HCT116 (cell line): Measurements from ENCODE around the gene RBMS1. TPM values are rescaled to one million over a fixed set of nuclear protein-coding genes. Genes with fewer than 3 reads are reported as not detected.

Source experiments
- ATAC-seq: fragments of 200-7000 bp; cut with Tn5 transposase; 2 replicates; pipeline ENCODE4 v1.9.1; 2020; ENCODE audit warnings: mild to moderate bottlenecking, moderate library complexity
- BruUV-seq: library from RNA; stranded (reverse); fragments of 400-500 nt; replicated peaks from 2 replicates; lab custom pipeline; 2021; lab: Mats Ljungman, UMichigan
- CTCF ChIA-PET: fragments of 300-600 bp; sonication (Branson Sonifier 250); formaldehyde crosslinking; loops from one replicate; lab custom pipeline; 2021; ENCODE audit warnings: antibody characterized with exemption; lab: Charles Lee
- POLR2A ChIA-PET: fragments of 300-600, 350-600 bp; sonication (Branson Sonifier 250); formaldehyde crosslinking; loops from one replicate; lab custom pipeline; 2021; ENCODE audit warnings: antibody characterized with exemption; lab: Charles Lee
- RAD21 ChIA-PET, 2 experiments: fragments of 300-600 bp; sonication (Branson Sonifier 250); formaldehyde crosslinking; loops; one replicate each; lab custom pipeline; 2023; ENCODE audit warnings: low total read pairs in 2 of 2; ENCODE audit not compliant: uncharacterized antibody in 2 of 2, unreplicated experiment in 2 of 2, low non-redundant PET in 1 of 2; lab: Charles Lee
- DNase-seq: peaks from one replicate; pipeline ENCODE4 v3.0.0-alpha.2; 2010; ENCODE audit warnings: low read depth, low spot score
- H2AFZ ChIP-seq: fragments of 200-600 bp; shearing (Covaris generic), sonication (generic); 2 replicates; pipeline ENCODE4 v1.6.1; 2017; ENCODE audit warnings: low read depth, mixed run types, mixed read lengths, antibody characterized with exemption, low read length; ENCODE audit not compliant: poor library complexity, severe bottlenecking
- H3K27ac ChIP-seq: 2 replicates; pipeline ENCODE4 v1.5.1; 2012; ENCODE audit warnings: low read depth, low read length
- H3K27me3 ChIP-seq: fragments of 200-600 bp; sonication (generic); 2 replicates; pipeline ENCODE4 v1.6.1; 2016; ENCODE audit warnings: mixed run types, low read length, mixed read lengths; ENCODE audit not compliant: insufficient read depth
- H3K36me3 ChIP-seq, 2 experiments: fragments of 200-500 bp in 1 of 2; fragments of 200-600 bp in 1 of 2; sonication (Bioruptor generic) in 1 of 2; sonication (generic) in 1 of 2; 2 replicates each; pipeline versions ENCODE4 v1.5.1 to v1.6.1; 2014 to 2016; ENCODE audit warnings: low read length in 2 of 2, inconsistent platforms in 1 of 2, mixed read lengths in 1 of 2, mixed run types in 1 of 2; ENCODE audit not compliant: insufficient read depth in 2 of 2, control insufficient read depth in 1 of 2
- H3K4me1 ChIP-seq, 2 experiments: fragments of 200-600 bp in 1 of 2; sonication (generic) in 1 of 2; 2 replicates each; pipeline versions ENCODE4 v1.5.1 to v1.6.1; 2012 to 2017; ENCODE audit warnings: low read length in 2 of 2, inconsistent platforms in 1 of 2, mild to moderate bottlenecking in 1 of 2, mixed read lengths in 1 of 2, mixed run types in 1 of 2, moderate library complexity in 1 of 2; ENCODE audit not compliant: insufficient read depth in 2 of 2, control insufficient read depth in 1 of 2
- H3K4me2 ChIP-seq: fragments of 200-600 bp; sonication (generic); 2 replicates; pipeline ENCODE4 v1.6.1; 2017; ENCODE audit warnings: mixed run types, low read length, mixed read lengths
- H3K4me3 ChIP-seq, 2 experiments: fragments of 200-600 bp in 1 of 2; sonication (generic) in 1 of 2; replicated peaks in 1 of 2; 2 replicates each; pipeline ENCODE4 v1.5.1; 2011 to 2016; ENCODE audit warnings: low read length in 2 of 2, control low read depth in 1 of 2, low read depth in 1 of 2, mild to moderate bottlenecking in 1 of 2, mixed read lengths in 1 of 2, mixed run types in 1 of 2
- H3K79me2 ChIP-seq: fragments of 200-600 bp; sonication (generic); 2 replicates; pipeline ENCODE4 v1.6.1; 2017; ENCODE audit warnings: mild to moderate bottlenecking, mixed run types, low read length, moderate library complexity, mixed read lengths; ENCODE audit not compliant: insufficient read depth
- H3K9ac ChIP-seq: fragments of 200-600 bp; sonication (generic); 2 replicates; pipeline ENCODE4 v1.6.1; 2016; ENCODE audit warnings: low read length, mixed read lengths
- H3K9me2 ChIP-seq: fragments of 200-600 bp; sonication (generic), shearing (Covaris generic); 2 replicates; pipeline ENCODE4 v1.6.1; 2017; ENCODE audit warnings: mixed run types, mild to moderate bottlenecking, moderate library complexity; ENCODE audit not compliant: insufficient read depth
- H3K9me3 ChIP-seq, 2 experiments: fragments of 200-500 bp in 1 of 2; fragments of 200-600 bp in 1 of 2; sonication (Bioruptor generic) in 1 of 2; sonication (generic) in 1 of 2; 2 replicates each; pipeline ENCODE4 v1.6.1; 2014 to 2017; ENCODE audit warnings: low read length in 2 of 2, mixed read lengths in 2 of 2, inconsistent platforms in 1 of 2, low read depth in 1 of 2, mild to moderate bottlenecking in 1 of 2, mixed run types in 1 of 2, moderate library complexity in 1 of 2; ENCODE audit not compliant: control insufficient read depth in 1 of 2, insufficient read depth in 1 of 2
- H4K20me1 ChIP-seq: fragments of 200-600 bp; sonication (generic), shearing (Covaris generic); 2 replicates; pipeline ENCODE4 v1.6.1; 2017; ENCODE audit warnings: mixed run types, mild to moderate bottlenecking, moderate library complexity; ENCODE audit not compliant: insufficient read depth
- CEBPB ChIP-seq: IDR thresholded peaks from 2 replicates; pipeline ENCODE4 v1.6.1; 2012; ENCODE audit warnings: low read depth
- EGR1 ChIP-seq: IDR thresholded peaks from 2 replicates; pipeline ENCODE4 v1.6.1; 2012; ENCODE audit warnings: low read depth
- FOSL1 ChIP-seq: IDR thresholded peaks from 2 replicates; pipeline ENCODE4 v1.6.1; 2012; ENCODE audit warnings: low read depth
- JUND ChIP-seq: IDR thresholded peaks from 2 replicates; pipeline ENCODE4 v1.6.1; 2012
- POLR2A ChIP-seq: IDR thresholded peaks from 2 replicates; pipeline ENCODE4 v1.7.0; 2011; ENCODE audit warnings: borderline replicate concordance; ENCODE audit not compliant: insufficient read depth, insufficient read length; ENCODE audit errors: extremely low read depth
- RAD21 ChIP-seq: IDR thresholded peaks from 2 replicates; pipeline ENCODE4 v1.6.1; 2012; ENCODE audit warnings: low read depth, mild to moderate bottlenecking
- ZFX ChIP-seq: fragments of 450-650 bp; IDR thresholded peaks from 2 replicates; pipeline ENCODE4 v1.6.1; 2017
- intact Hi-C: fragments of 100-400 bp; cut with micrococcal nuclease; formaldehyde crosslinking; loops from 2 replicates; pipeline ENCODE4 v1.10.0; 2022
- total RNA-seq: library from RNA; stranded (reverse); gene quantifications from one replicate; pipeline ENCODE4 v1.2.1, GENCODE V29; 2021; ENCODE audit not compliant: unreplicated experiment
- TF ChIP-seq, protein P1 (sequence below): IDR thresholded peaks from 2 replicates; pipeline ENCODE4 v1.6.1; 2012; ENCODE audit warnings: low read depth
- TF ChIP-seq, protein P2 (sequence below): IDR thresholded peaks from 2 replicates; pipeline ENCODE4 v1.6.1; 2012

Gene RBMS1
- total RNA-seq, 1 experiment from 2014 or later, result 17.6 TPM

DNA sequence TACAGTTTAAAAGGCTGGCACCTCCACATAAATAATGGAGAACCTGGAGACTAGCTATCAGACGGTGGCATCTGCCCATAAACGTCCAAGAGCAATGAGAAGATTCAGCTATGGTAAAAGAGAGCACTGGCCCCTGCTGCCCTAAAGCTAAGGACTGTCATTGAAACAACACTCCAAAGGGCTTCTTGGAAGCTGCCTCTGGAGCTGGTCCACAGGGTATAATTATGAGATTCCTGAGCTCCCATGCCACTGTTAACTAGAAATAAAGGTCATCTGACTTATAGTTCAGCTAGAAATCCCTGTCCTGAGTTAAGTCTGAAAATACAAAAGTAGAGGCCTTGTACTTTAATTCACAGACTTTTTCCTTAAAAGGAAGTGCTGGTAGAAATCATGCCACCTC, 39.9 kb upstream of the RBMS1 start:
- H3K9me3 ChIP-seq, result no peaks in the 10 kb centered on the region
- no peaks in the 10 kb centered on the region for H3K36me3 ChIP-seq
- no peaks in the 10 kb centered on the region for H3K9me2 ChIP-seq
- H3K4me2 ChIP-seq, result no peak overlapping the region
- intact Hi-C loops, result no loop called here
- CTCF ChIA-PET, result no interaction called here
- H3K27me3 ChIP-seq, result no peaks in the 10 kb centered on the region
- H3K4me3 ChIP-seq, result no peak overlapping the region
- TF ChIP-seq CEBPB, result no peak
- no peak for TF ChIP-seq POLR2A
- TF ChIP-seq, protein P1, sequence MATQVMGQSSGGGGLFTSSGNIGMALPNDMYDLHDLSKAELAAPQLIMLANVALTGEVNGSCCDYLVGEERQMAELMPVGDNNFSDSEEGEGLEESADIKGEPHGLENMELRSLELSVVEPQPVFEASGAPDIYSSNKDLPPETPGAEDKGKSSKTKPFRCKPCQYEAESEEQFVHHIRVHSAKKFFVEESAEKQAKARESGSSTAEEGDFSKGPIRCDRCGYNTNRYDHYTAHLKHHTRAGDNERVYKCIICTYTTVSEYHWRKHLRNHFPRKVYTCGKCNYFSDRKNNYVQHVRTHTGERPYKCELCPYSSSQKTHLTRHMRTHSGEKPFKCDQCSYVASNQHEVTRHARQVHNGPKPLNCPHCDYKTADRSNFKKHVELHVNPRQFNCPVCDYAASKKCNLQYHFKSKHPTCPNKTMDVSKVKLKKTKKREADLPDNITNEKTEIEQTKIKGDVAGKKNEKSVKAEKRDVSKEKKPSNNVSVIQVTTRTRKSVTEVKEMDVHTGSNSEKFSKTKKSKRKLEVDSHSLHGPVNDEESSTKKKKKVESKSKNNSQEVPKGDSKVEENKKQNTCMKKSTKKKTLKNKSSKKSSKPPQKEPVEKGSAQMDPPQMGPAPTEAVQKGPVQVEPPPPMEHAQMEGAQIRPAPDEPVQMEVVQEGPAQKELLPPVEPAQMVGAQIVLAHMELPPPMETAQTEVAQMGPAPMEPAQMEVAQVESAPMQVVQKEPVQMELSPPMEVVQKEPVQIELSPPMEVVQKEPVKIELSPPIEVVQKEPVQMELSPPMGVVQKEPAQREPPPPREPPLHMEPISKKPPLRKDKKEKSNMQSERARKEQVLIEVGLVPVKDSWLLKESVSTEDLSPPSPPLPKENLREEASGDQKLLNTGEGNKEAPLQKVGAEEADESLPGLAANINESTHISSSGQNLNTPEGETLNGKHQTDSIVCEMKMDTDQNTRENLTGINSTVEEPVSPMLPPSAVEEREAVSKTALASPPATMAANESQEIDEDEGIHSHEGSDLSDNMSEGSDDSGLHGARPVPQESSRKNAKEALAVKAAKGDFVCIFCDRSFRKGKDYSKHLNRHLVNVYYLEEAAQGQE, result no peak
- TF ChIP-seq, protein P2, sequence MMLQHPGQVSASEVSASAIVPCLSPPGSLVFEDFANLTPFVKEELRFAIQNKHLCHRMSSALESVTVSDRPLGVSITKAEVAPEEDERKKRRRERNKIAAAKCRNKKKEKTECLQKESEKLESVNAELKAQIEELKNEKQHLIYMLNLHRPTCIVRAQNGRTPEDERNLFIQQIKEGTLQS, result no peak
- TF ChIP-seq FOSL1, result no peak
- no peak for TF ChIP-seq EGR1
- TF ChIP-seq RAD21, result no peak
- no peak for TF ChIP-seq JUND
- TF ChIP-seq ZFX, result no peak
- TF ChIP-seq, all 23 proteins: peak for 0
- Histone ChIP-seq H3K27ac (no peak overlapping the region), H4K20me1 (no peaks in the 10 kb centered on the region), H3K79me2 (no peaks in the 10 kb centered on the region), H3K4me1 (no peaks in the 10 kb centered on the region), H2AFZ (no peak overlapping the region), H3K9ac (no peak overlapping the region)
- DNase-seq (no peak), ATAC-seq (no peak)
- BruUV-seq, result no TSS peak
- RAD21 ChIA-PET, result no interaction called here
- POLR2A ChIA-PET, result no interaction called here
